ENCODE data around the gene SETD2. TPM values are rescaled to one million over a fixed set of nuclear protein-coding genes. Genes with fewer than 3 reads are reported as not detected.

Gene SETD2
- total and polyA plus RNA-seq, 2 of the 8 experiments (the other 6 are each of a cell fraction or from before 2014, with no cell fraction given), result 15.7 to 46.3 TPM

DNA sequence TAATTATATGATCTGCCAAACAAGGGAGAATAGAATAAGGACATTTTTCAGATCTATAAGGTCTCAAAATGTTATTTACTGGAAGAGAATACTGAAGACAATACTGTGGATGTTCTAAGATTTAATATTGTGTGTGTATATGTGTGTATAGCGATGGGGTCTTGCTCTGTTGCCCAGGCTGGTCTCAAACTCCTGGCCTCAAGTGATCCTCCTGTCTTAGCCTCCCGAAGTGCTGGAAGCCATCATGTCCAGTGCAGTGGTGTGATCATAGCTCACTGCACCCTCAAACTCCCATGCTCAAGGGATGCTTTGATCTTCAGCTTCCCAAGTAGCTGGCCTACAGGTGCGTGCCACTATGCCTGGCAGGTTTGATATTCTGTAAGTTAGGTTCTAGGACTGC, 93.1 kb downstream of the SETD2 start:
- Histone ChIP-seq H2AK5ac (ENCODE audit: low read depth, low read length) (no peak overlapping the region), H3K79me1 (ENCODE audit: low read depth, low read length) (peaks cover 2% of the 10 kb centered on the region; the same call in 1 of the 2 replicates), H3K9ac (replicated peaks in 1 of 4; ENCODE audit: extremely low read depth in 1 of 4, low read depth in 3 of 4, low read length in 3 of 4) (no peak overlapping the region), H2BK120ac (replicated peaks; ENCODE audit: low read depth, low read length) (no peak overlapping the region), H4K20me1 (replicated peaks in 1 of 2; ENCODE audit: control insufficient read depth in 1 of 2, insufficient read depth in 2 of 2, low read length in 2 of 2) (peaks cover 0 to 2% of the 10 kb centered on the region in 2 experiments), H3K4me1 (replicated peaks in 1 of 4; ENCODE audit: control insufficient read depth in 3 of 4, insufficient read depth in 4 of 4, low read length in 3 of 4) (no peaks in the 10 kb centered on the region), H3K56ac (replicated peaks; ENCODE audit: insufficient read length, low read depth, low read length) (no peak overlapping the region), H3K27me3 (replicated peaks in 1 of 4; ENCODE audit: control insufficient read depth in 3 of 4, extremely low read depth in 1 of 4, insufficient read depth in 3 of 4, low read length in 3 of 4) (no peaks in the 10 kb centered on the region), H3K4ac (replicated peaks; ENCODE audit: insufficient read length, low read depth, low read length) (no peak overlapping the region), H3K4me3 (ENCODE audit: extremely low read depth in 1 of 4, insufficient read depth in 2 of 4, low read depth in 3 of 4, low read length in 4 of 4) (no peak overlapping the region), H3K36me3 (ENCODE audit: control insufficient read depth in 2 of 4, insufficient read depth in 4 of 4, low read length in 3 of 4) (peaks cover 0 to 16% (median 3%) of the 10 kb centered on the region in 4 experiments; a peak in 3 of 8 replicates), H2BK12ac (ENCODE audit: low read depth, low read length) (no peak overlapping the region), H3K18ac (ENCODE audit: extremely low read depth, low read length) (no peak overlapping the region), H2AFZ (ENCODE audit: low read length) (no peak overlapping the region), H3K9me3 (ENCODE audit: insufficient read depth in 2 of 2, low read depth in 1 of 2, low read length in 1 of 2) (no peaks in the 10 kb centered on the region), H3K23ac (ENCODE audit: insufficient read length) (no peak overlapping the region), H2BK20ac (ENCODE audit: low read length) (no peak overlapping the region), H2BK15ac (ENCODE audit: low read length) (no peak overlapping the region), H3K79me2 (ENCODE audit: control insufficient read depth in 1 of 2, insufficient read depth in 2 of 2, low read length in 2 of 2) (0 out of 4 replicates have a peak, but pooled peaks cover 0 to 2% of the 10 kb centered on the region in 2 experiments), H4K8ac (ENCODE audit: extremely low read depth, insufficient read depth, low read length) (no peak overlapping the region), H4K91ac (replicated peaks; ENCODE audit: insufficient read length, low read length) (no peak overlapping the region), H4K5ac (ENCODE audit: insufficient read length, low read depth, low read length) (no peak overlapping the region), H3K23me2 (ENCODE audit: low read depth, low read length) (no peaks in the 10 kb centered on the region), H3K4me2 (ENCODE audit: insufficient read depth in 1 of 2, low read depth in 2 of 2, low read length in 2 of 2) (no peak overlapping the region), H2BK5ac (ENCODE audit: low read depth, low read length) (no peak overlapping the region), H3K14ac (ENCODE audit: insufficient read length) (no peak overlapping the region), H3K27ac (ENCODE audit: low read depth, low read length) (no peak overlapping the region)
- POLR2A ChIA-PET (ENCODE audit: partially characterized antibody), result no interaction called here
- FAIRE-seq (no peak), DNase-seq (ENCODE audit: low read depth in 1 of 2, low spot score in 2 of 2) (no peak)
- CTCF ChIA-PET (ENCODE audit: partially characterized antibody), result interaction anchor here (1.4 kb wide), 1 partner anchor 12 kb away, joined by 3 read pairs; no protein-coding TSS in a partner anchor
- WGBS, 2 experiments (ENCODE audit: extremely low coverage in 1 of 2, insufficient coverage in 1 of 2, insufficient read length in 1 of 2, insufficient replicate concordance in 2 of 2, low coverage in 1 of 2, low lambda C conversion rate in 2 of 2, missing lambda C conversion rate in 1 of 2), result 97% methylated on average over 3 of the region's 3 CpGs; no CpG with 5 or more reads in 1 of the 2 experiments
- no peak for TF ChIP-seq SIN3A (conservative IDR thresholded peaks at IDR 0.05 in 1 of 2, IDR thresholded peaks at IDR 0.05 in 1 of 2; ENCODE audit: low read depth in 1 of 2, low read length in 2 of 2)
- TF ChIP-seq KDM5A (IDR thresholded peaks at IDR 0.05; ENCODE audit: low read length), result no peak
- TF ChIP-seq GTF2F1 (IDR thresholded peaks at IDR 0.05; ENCODE audit: borderline replicate concordance, low read depth, low read length), result no peak
- no peak for TF ChIP-seq RBBP5 (IDR thresholded peaks at IDR 0.05; ENCODE audit: borderline replicate concordance, low read depth, low read length)
- no peak for TF ChIP-seq MAFK (IDR thresholded peaks at IDR 0.05; ENCODE audit: low read depth, low read length)

All from H1 (cell line).